NCI-H2196 treated with DMSO at 0.1 percent for 48 hours (cell line): ENCODE measurements around the gene NUAK2.

Source experiments
- DNase-seq: peaks from one replicate; lab custom pipeline; 2025; ENCODE audit not compliant: unreplicated experiment; lab: John Stamatoyannopoulos, UW

Gene NUAK2

GRCh38 chr1:205323794-205324193 lies 2.2 kb upstream of the NUAK2 start:
- DNase-seq: no peak

GRCh38 chr1:205321959-205322283 lies 376 bp upstream of the NUAK2 start:
- DNase-seq: no peak

GRCh38 chr1:205319081-205320018 lies 2.2 kb downstream of the NUAK2 start:
- peak; percentile 96 for DNase-seq

GRCh38 chr1:205318231-205318991 lies 3.1 kb downstream of the NUAK2 start:
- DNase-seq: peak; percentile 76

GRCh38 chr1:205317311-205317917 lies 4.1 kb downstream of the NUAK2 start:
- peak; percentile 96 for DNase-seq

- no peak for DNase-seq
These were observed 5.4 kb downstream of the NUAK2 start for GRCh38 chr1:205316161-205316566.

GRCh38 chr1:205315008-205315618 lies 6.4 kb downstream of the NUAK2 start:
- DNase-seq: no peak

- no peak for DNase-seq
These were observed 7.8 kb downstream of the NUAK2 start for GRCh38 chr1:205313563-205314308.

- DNase-seq: no peak
These were observed 8.5 kb downstream of the NUAK2 start for GRCh38 chr1:205312866-205313562.

GRCh38 chr1:205310976-205311704 lies 10.4 kb downstream of the NUAK2 start:
- DNase-seq: no peak

GRCh38 chr1:205309741-205310140 lies 11.8 kb downstream of the NUAK2 start:
- DNase-seq: no peak

GRCh38 chr1:205306929-205307566 lies 14.5 kb downstream of the NUAK2 start:
- DNase-seq: no peak

GRCh38 chr1:205304695-205305070 lies 16.9 kb downstream of the NUAK2 start:
- no peak for DNase-seq

GRCh38 chr1:205304046-205304694 lies 17.4 kb downstream of the NUAK2 start:
- no peak for DNase-seq

GRCh38 chr1:205303247-205303888 lies 18.2 kb downstream of the NUAK2 start:
- DNase-seq: no peak

- DNase-seq: no peak
These were observed 19.5 kb downstream of the NUAK2 start for GRCh38 chr1:205301842-205302588.

- peak; percentile 80 for DNase-seq
These were observed 20.2 kb downstream of the NUAK2 start for GRCh38 chr1:205301205-205301821.
